Measurements from ENCODE around the gene DHDDS.
"Not testable (repeated sequence)": the region's sequence is repeated elsewhere in the genome, so short reads cannot be mapped to it uniquely, and the experiment has no call there.

Gene DHDDS

DNA sequence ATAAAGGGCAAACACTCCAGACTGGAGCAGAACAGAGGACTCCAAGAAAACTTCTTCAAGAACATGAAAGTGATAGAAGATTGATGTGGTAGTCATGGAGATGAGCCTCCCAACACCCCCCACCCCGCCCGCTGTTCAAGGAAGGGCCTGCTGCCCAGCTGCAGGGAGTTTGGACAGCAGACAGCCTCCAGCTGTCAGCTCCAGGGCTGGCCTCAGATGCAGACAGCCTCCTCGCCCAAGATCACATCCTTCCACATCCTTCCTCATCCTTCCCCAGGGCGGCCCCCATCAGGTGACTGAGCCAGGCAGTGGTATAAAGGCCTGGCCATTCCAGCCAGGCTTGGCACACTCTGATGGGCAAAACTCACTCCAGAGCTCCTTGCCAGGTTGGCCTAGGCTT is 64.7 kb downstream of the DHDDS start:
- in situ Hi-C loops (cut with MboI; ENCODE audit: low pct_unique_long_range_greater_than_20kb, low sequenced_read_pairs, unreplicated experiment): no loop called here
- no peak for DNase-seq (ENCODE audit: low spot score)
- TF ChIP-seq, protein P1, sequence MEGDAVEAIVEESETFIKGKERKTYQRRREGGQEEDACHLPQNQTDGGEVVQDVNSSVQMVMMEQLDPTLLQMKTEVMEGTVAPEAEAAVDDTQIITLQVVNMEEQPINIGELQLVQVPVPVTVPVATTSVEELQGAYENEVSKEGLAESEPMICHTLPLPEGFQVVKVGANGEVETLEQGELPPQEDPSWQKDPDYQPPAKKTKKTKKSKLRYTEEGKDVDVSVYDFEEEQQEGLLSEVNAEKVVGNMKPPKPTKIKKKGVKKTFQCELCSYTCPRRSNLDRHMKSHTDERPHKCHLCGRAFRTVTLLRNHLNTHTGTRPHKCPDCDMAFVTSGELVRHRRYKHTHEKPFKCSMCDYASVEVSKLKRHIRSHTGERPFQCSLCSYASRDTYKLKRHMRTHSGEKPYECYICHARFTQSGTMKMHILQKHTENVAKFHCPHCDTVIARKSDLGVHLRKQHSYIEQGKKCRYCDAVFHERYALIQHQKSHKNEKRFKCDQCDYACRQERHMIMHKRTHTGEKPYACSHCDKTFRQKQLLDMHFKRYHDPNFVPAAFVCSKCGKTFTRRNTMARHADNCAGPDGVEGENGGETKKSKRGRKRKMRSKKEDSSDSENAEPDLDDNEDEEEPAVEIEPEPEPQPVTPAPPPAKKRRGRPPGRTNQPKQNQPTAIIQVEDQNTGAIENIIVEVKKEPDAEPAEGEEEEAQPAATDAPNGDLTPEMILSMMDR (IDR thresholded peaks at IDR 0.05; ENCODE audit: extremely low read depth, insufficient read depth, missing control alignments): no peak

DNA sequence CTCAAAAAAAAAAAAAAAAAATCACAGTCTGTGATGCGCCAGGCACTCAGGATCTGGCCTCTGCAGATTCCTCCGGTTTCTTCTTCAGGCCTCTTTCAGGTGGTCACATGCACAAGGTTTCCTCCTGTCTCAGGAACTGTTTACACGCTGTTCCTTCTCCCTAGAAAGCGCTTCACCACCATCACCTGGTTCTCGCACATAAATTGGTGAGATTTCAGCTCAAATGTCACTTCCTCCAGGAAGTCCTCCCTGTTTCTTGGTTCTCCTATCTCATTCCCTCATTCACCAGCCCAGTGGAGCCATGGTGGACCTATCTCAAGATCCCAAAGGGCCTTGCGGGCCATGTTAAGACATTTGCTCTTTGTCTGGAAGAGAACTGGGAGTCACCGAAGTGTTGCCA is 66.8 kb downstream of the DHDDS start:
- in situ Hi-C loops (cut with MboI; ENCODE audit: low pct_unique_long_range_greater_than_20kb, low sequenced_read_pairs, unreplicated experiment): no loop called here

DNA sequence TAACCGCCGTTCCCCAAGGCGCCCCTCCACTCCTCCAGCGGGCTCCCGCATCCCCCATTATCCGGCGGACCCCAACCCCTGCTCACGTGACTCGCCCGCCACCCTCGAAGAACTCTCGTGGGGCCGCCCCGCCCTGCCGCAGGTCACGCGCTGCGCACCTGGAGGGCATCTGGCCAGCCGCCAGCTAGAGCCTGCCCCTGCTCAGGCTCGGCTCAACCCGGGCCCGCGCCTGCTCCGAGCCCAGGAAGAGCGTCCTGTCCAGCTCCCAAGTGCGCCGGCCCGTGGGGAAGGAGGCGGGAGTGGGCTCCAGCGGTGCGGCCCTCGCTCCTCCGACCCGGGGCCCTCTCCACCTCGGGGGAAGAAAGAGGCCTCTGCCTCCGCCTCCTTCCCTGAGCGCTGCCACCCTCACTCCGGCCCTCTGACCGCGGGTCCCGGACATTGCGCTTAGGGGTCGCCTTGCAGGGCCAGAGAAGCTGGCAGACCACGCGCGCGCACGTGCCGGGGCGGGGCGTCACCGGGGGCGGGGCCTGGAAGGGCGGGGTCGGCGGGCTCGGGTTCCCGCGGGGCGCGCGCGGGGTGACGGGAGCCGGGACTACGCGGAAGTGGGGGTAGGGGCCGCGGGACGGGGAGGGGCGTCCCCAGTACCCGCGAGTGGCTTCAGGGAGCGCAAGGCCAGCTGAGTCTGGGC is 68.5 kb downstream of the DHDDS start:
- in situ Hi-C loops (cut with MboI; ENCODE audit: low pct_unique_long_range_greater_than_20kb, low sequenced_read_pairs, unreplicated experiment): no loop called here
- TF ChIP-seq, protein P1 (IDR thresholded peaks at IDR 0.05; ENCODE audit: extremely low read depth, insufficient read depth, missing control alignments): no peak

More for the DNA sequence above, 66.8 kb downstream of the DHDDS start:
- no peak for DNase-seq (ENCODE audit: low spot score)
- TF ChIP-seq, protein P1 (IDR thresholded peaks at IDR 0.05; ENCODE audit: extremely low read depth, insufficient read depth, missing control alignments): no peak

DNA sequence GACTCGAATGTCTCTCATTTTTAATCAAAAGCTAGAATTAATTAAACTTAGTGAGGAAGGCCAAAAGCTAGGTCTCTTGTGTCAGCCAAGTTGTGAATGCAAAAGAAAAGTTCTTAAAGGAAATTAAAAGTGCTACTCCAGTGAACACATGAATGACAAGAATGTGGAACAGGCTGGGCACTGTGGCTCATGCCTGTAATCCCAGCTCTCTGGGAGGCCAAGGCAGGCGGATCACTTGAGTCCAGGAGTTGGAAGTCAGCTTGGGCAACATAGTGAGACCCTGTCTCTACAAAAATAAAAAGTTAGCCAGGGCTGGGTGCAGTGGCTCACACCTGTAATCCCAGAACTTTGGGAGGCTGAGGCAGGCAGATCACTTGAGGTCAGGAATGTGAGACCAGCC is 78.6 kb downstream of the DHDDS start:
- in situ Hi-C loops (cut with MboI; ENCODE audit: low pct_unique_long_range_greater_than_20kb, low sequenced_read_pairs, unreplicated experiment); DNase-seq (ENCODE audit: low spot score): not testable (repeated sequence)

More for the DNA sequence above, 68.5 kb downstream of the DHDDS start:
- peak; percentile 96 for DNase-seq (ENCODE audit: low spot score)

DNA sequence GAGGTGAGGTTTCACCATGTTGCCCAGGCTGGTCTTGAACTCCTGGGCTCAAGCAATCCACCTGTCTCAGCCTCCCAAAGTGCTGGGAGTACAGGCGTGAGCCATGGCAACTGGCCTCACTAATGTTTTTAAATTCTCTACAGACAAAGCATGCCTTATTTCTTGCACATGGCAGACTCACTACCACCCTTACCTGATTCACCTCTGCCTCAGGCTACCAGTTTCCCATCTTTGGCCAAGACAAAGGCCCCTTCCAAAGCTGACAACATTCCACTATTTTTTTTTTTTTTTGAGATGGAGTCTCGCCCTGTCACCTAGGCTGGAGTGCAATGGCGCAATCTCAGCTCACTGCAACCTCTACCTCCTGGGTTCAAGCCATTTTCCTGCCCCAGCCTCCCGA is 83.7 kb downstream of the DHDDS start:
- DNase-seq (ENCODE audit: low spot score); in situ Hi-C loops (cut with MboI; ENCODE audit: low pct_unique_long_range_greater_than_20kb, low sequenced_read_pairs, unreplicated experiment): not testable (repeated sequence)

- DNase-seq (ENCODE audit: low spot score): no peak
- TF ChIP-seq, protein P1 (IDR thresholded peaks at IDR 0.05; ENCODE audit: extremely low read depth, insufficient read depth, missing control alignments): no peak
- in situ Hi-C loops (cut with MboI; ENCODE audit: low pct_unique_long_range_greater_than_20kb, low sequenced_read_pairs, unreplicated experiment): no loop called here
Measured at GRCh38 chr1:26516987-26517765, 85.1 kb downstream of the DHDDS start.

DNA sequence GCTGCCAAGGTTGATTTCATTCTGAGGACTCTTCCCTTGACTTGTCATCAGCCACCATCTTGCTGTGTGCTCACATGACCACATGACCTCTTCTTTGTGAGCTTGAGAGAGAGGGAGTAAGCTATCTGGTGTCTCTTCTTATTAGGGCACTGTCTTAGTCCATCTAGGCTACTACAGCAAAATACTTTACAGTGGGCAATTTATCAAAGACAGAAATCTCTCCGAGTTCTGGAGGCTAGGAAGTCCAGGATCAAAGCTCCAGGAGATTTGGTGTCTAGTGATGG is 85.6 kb downstream of the DHDDS start:
- TF ChIP-seq, protein P1 (IDR thresholded peaks at IDR 0.05; ENCODE audit: extremely low read depth, insufficient read depth, missing control alignments): no peak
- in situ Hi-C loops (cut with MboI; ENCODE audit: low pct_unique_long_range_greater_than_20kb, low sequenced_read_pairs, unreplicated experiment): no loop called here
- no peak for DNase-seq (ENCODE audit: low spot score)

Data from GM13977 (cell line).